ENCODE data around the gene PLXNA4. TPM values are rescaled to one million over a fixed set of nuclear protein-coding genes. Genes with fewer than 3 reads are reported as not detected.
A peak's percentile ranks its signal among the peaks of the same experiment; 100 is the strongest.

The PLXNA4 gene
- total RNA-seq, 4 donors from 2014 or later, result 4.8 to 19.7 (median 10.7) TPM

- 25 to 56% methylated on average over 2 to 5 of the region's 10 CpGs for WGBS, 2 donors (ENCODE audit: low coverage in 1 of 2)
- peaks cover 0 to 26% (median 7%) of the 10 kb centered on the region in 3 donors for H3K4me1 ChIP-seq
- ATAC-seq, result peak; percentile 82
- TF ChIP-seq EP300 (IDR thresholded peaks at IDR 0.05) (no peak), POLR2A (IDR thresholded peaks at IDR 0.05) (no peak), CTCF (IDR thresholded peaks at IDR 0.05) (no peak), POLR2AphosphoS5 (IDR thresholded peaks at IDR 0.05) (peak; percentile 53)
- no peaks in the 10 kb centered on the region for H3K9me3 ChIP-seq
- H3K27ac ChIP-seq, result peak overlapping the region in 3 of 4 donors; percentile 2 to 55 (median 35)
- no peaks in the 10 kb centered on the region for H3K27me3 ChIP-seq
- H3K36me3 ChIP-seq, result no peaks in the 10 kb centered on the region
- H3K4me3 ChIP-seq, result no peak overlapping the region
These were observed 103.7 kb downstream of the PLXNA4 start for GRCh38 chr7:132472463-132473120.

- Histone ChIP-seq H3K36me3 (no peaks in the 10 kb centered on the region), H3K4me3 (no peak overlapping the region), H3K27ac (no peak overlapping the region), H3K9me3 (no peaks in the 10 kb centered on the region), H3K4me1 (peaks cover 0 to 26% (median 7%) of the 10 kb centered on the region in 3 donors), H3K27me3 (no peaks in the 10 kb centered on the region)
- TF ChIP-seq POLR2AphosphoS5 (IDR thresholded peaks at IDR 0.05) (peak; percentile 28), CTCF (IDR thresholded peaks at IDR 0.05) (no peak), EP300 (IDR thresholded peaks at IDR 0.05) (no peak), POLR2A (IDR thresholded peaks at IDR 0.05) (no peak)
- WGBS, 2 donors (ENCODE audit: low coverage in 1 of 2), result 85 to 100% methylated on average over 2 to 6 of the region's 6 CpGs
- no peak for ATAC-seq
These were observed 104.8 kb downstream of the PLXNA4 start for GRCh38 chr7:132471515-132471914.

GRCh38 chr7:132469681-132470080 is 106.6 kb downstream of the PLXNA4 start:
- no peaks in the 10 kb centered on the region for H3K27me3 ChIP-seq
- no peaks in the 10 kb centered on the region for H3K9me3 ChIP-seq
- H3K4me1 ChIP-seq, result peaks cover 0 to 25% (median 7%) of the 10 kb centered on the region in 3 donors
- no peaks in the 10 kb centered on the region for H3K36me3 ChIP-seq
- H3K4me3 ChIP-seq, result no peak overlapping the region
- no peak overlapping the region for H3K27ac ChIP-seq
- no peak for ATAC-seq
- WGBS, 2 donors (ENCODE audit: low coverage in 1 of 2), result 58 to 86% methylated on average over 2 to 3 of the region's 4 CpGs
- TF ChIP-seq CTCF (IDR thresholded peaks at IDR 0.05) (no peak), POLR2A (IDR thresholded peaks at IDR 0.05) (no peak), POLR2AphosphoS5 (IDR thresholded peaks at IDR 0.05) (no peak), EP300 (IDR thresholded peaks at IDR 0.05) (no peak)

GRCh38 chr7:132469264-132469663 is 107.0 kb downstream of the PLXNA4 start:
- H3K4me1 ChIP-seq, result peaks cover under 1 to 25% (median 9%) of the 10 kb centered on the region in 3 donors
- no peak for ATAC-seq
- TF ChIP-seq POLR2A (IDR thresholded peaks at IDR 0.05), result no peak
- no peak for TF ChIP-seq POLR2AphosphoS5 (IDR thresholded peaks at IDR 0.05)
- no peak for TF ChIP-seq EP300 (IDR thresholded peaks at IDR 0.05)
- TF ChIP-seq CTCF (IDR thresholded peaks at IDR 0.05), result no peak
- no peaks in the 10 kb centered on the region for H3K27me3 ChIP-seq
- H3K9me3 ChIP-seq, result no peaks in the 10 kb centered on the region
- 38 to 100% methylated on average over 1 of the region's 1 CpG for WGBS, 2 donors (ENCODE audit: low coverage in 1 of 2)
- H3K27ac ChIP-seq, result no peak overlapping the region
- H3K36me3 ChIP-seq, result no peaks in the 10 kb centered on the region
- no peak overlapping the region for H3K4me3 ChIP-seq

- 63% methylated on average over 6 of the region's 6 CpGs; no CpG with 5 or more reads in 1 of the 2 donors for WGBS, 2 donors (ENCODE audit: low coverage in 1 of 2)
- Histone ChIP-seq H3K4me3 (no peak overlapping the region), H3K27ac (no peak overlapping the region), H3K36me3 (no peaks in the 10 kb centered on the region), H3K27me3 (no peaks in the 10 kb centered on the region), H3K9me3 (no peaks in the 10 kb centered on the region), H3K4me1 (peaks cover 6 to 23% (median 8%) of the 10 kb centered on the region in 3 donors)
- no peak for ATAC-seq
- TF ChIP-seq POLR2AphosphoS5 (IDR thresholded peaks at IDR 0.05) (no peak), POLR2A (IDR thresholded peaks at IDR 0.05) (no peak), CTCF (IDR thresholded peaks at IDR 0.05) (no peak), EP300 (IDR thresholded peaks at IDR 0.05) (no peak)
These were observed 109.9 kb downstream of the PLXNA4 start for GRCh38 chr7:132466367-132466766.

Measured in gastroesophageal sphincter (tissue), 4 donors.